Islet of Langerhans (tissue), 1 donor: ENCODE data around the gene ZNF101.

ENCODE experiments used
- FAIRE-seq: peaks from one replicate; lab custom pipeline; 2011; peaks lifted over from hg19 to GRCh38; lab: Jason Lieb, UNC

The ZNF101 gene

GRCh38 chr19:19642506-19643157, 26.0 kb upstream of the ZNF101 start:
- FAIRE-seq: no peak

- no peak for FAIRE-seq
Measured at GRCh38 chr19:19643158-19644053, 25.2 kb upstream of the ZNF101 start, which contains the start of gene GMIP. TSS of gene GMIP (minus strand) at chr19:19643657. CDS start at chr19:19643529, 128 bp downstream.

GRCh38 chr19:19644054-19644388, 24.6 kb upstream of the ZNF101 start:
- FAIRE-seq: no peak

- no peak for FAIRE-seq
Measured at GRCh38 chr19:19645233-19645870, 23.3 kb upstream of the ZNF101 start.

GRCh38 chr19:19647037-19647835, 21.4 kb upstream of the ZNF101 start:
- no peak for FAIRE-seq

- no peak for FAIRE-seq
Measured at GRCh38 chr19:19649155-19649554, 19.5 kb upstream of the ZNF101 start.

GRCh38 chr19:19649580-19649995, 19.1 kb upstream of the ZNF101 start:
- no peak for FAIRE-seq

- FAIRE-seq: no peak
Measured at GRCh38 chr19:19650331-19650730, 18.3 kb upstream of the ZNF101 start.

- no peak for FAIRE-seq
Measured at GRCh38 chr19:19651076-19651475, 17.6 kb upstream of the ZNF101 start.

GRCh38 chr19:19652482-19653295, 15.9 kb upstream of the ZNF101 start:
- no peak for FAIRE-seq

- no peak for FAIRE-seq
Measured at GRCh38 chr19:19653597-19654147, 15.0 kb upstream of the ZNF101 start.

- no peak for FAIRE-seq
Measured at GRCh38 chr19:19654441-19654840, 14.2 kb upstream of the ZNF101 start.

- FAIRE-seq: no peak
Measured at GRCh38 chr19:19655051-19655594, 13.5 kb upstream of the ZNF101 start.

GRCh38 chr19:19655641-19656343, 12.8 kb upstream of the ZNF101 start:
- no peak for FAIRE-seq

- FAIRE-seq: no peak
Measured at GRCh38 chr19:19656451-19657396, 11.9 kb upstream of the ZNF101 start.

- FAIRE-seq: no peak
Measured at GRCh38 chr19:19657397-19657783, 11.2 kb upstream of the ZNF101 start.

- FAIRE-seq: no peak
Measured at GRCh38 chr19:19659646-19660245, 8.9 kb upstream of the ZNF101 start.

GRCh38 chr19:19661141-19661674, 7.4 kb upstream of the ZNF101 start:
- FAIRE-seq: no peak
